H9 (cell line): ENCODE data around the gene WDR77. TPM values are rescaled to one million over a fixed set of nuclear protein-coding genes. Genes with fewer than 3 reads are reported as not detected.
A peak's percentile ranks its signal among the peaks of the same experiment; 100 is the strongest.

Source experiments
- DNase-seq: peaks from one replicate; pipeline ENCODE4 v3.0.0-alpha.2; 2017
- H2AFZ ChIP-seq: one replicate; pipeline ENCODE4 v1.6.1; 2013; ENCODE audit warnings: mild to moderate bottlenecking, low read length, control low read depth, moderate library complexity
- H2AK5ac ChIP-seq: 2 replicates; pipeline ENCODE4 v1.6.1; 2013; ENCODE audit warnings: low read length, control low read depth, mixed read lengths; ENCODE audit not compliant: insufficient read length
- H2BK120ac ChIP-seq: one replicate; pipeline ENCODE4 v1.6.1; 2013; ENCODE audit warnings: low read depth, mild to moderate bottlenecking, low read length, control low read depth, inconsistent platforms; ENCODE audit not compliant: poor library complexity, severe bottlenecking
- H2BK12ac ChIP-seq: 2 replicates; pipeline ENCODE4 v1.6.1; 2013; ENCODE audit warnings: low read length, control low read depth, mixed read lengths, low read depth; ENCODE audit not compliant: insufficient read length
- H2BK15ac ChIP-seq: 2 replicates; pipeline ENCODE4 v1.6.1; 2013; ENCODE audit warnings: low read depth, low read length, control low read depth
- H2BK20ac ChIP-seq: one replicate; pipeline ENCODE4 v1.6.1; 2013; ENCODE audit warnings: low read depth, mild to moderate bottlenecking, low read length, control low read depth, inconsistent platforms; ENCODE audit not compliant: poor library complexity, severe bottlenecking
- H2BK5ac ChIP-seq: 2 replicates; pipeline ENCODE4 v1.6.1; 2013; ENCODE audit warnings: low read length, control low read depth, mixed read lengths; ENCODE audit not compliant: insufficient read length
- H3K14ac ChIP-seq: 2 replicates; pipeline ENCODE4 v1.6.1; 2013; ENCODE audit warnings: low read length, control low read depth; ENCODE audit not compliant: insufficient read depth
- H3K18ac ChIP-seq: 2 replicates; pipeline ENCODE4 v1.6.1; 2013; ENCODE audit warnings: low read depth, mild to moderate bottlenecking, mixed read lengths, low read length, control low read depth; ENCODE audit not compliant: insufficient read length
- H3K23ac ChIP-seq: 2 replicates; pipeline ENCODE4 v1.6.1; 2013; ENCODE audit warnings: low read length, control low read depth, mixed read lengths, low read depth; ENCODE audit not compliant: insufficient read length
- H3K23me2 ChIP-seq: 2 replicates; pipeline ENCODE4 v1.6.1; 2013; ENCODE audit warnings: low read depth, mild to moderate bottlenecking, mixed read lengths, low read length, control low read depth; ENCODE audit not compliant: insufficient read length, poor library complexity, severe bottlenecking
- H3K27ac ChIP-seq: 2 replicates; pipeline ENCODE4 v1.5.1; 2013; ENCODE audit warnings: low read length, control low read depth, mixed read lengths, low read depth; ENCODE audit not compliant: insufficient read length
- H3K27me3 ChIP-seq: 2 replicates; pipeline ENCODE4 v1.6.1; 2013; ENCODE audit warnings: low read length, control low read depth, inconsistent platforms; ENCODE audit not compliant: insufficient read depth
- H3K4ac ChIP-seq: 2 replicates; pipeline ENCODE4 v1.6.1; 2013; ENCODE audit warnings: low read depth, mild to moderate bottlenecking, control low read depth, inconsistent platforms, low read length, moderate library complexity
- H3K4me1 ChIP-seq: 2 replicates; pipeline ENCODE4 v1.6.1; 2013; ENCODE audit warnings: low read length, control low read depth, inconsistent platforms; ENCODE audit not compliant: insufficient read depth
- H3K4me2 ChIP-seq: 2 replicates; pipeline ENCODE4 v1.6.1; 2013; ENCODE audit warnings: low read length, control low read depth, mixed read lengths; ENCODE audit not compliant: insufficient read length, insufficient read depth
- H3K56ac ChIP-seq: 2 replicates; pipeline ENCODE4 v1.6.1; 2013; ENCODE audit warnings: low read depth, mild to moderate bottlenecking, mixed read lengths, low read length, control low read depth; ENCODE audit not compliant: insufficient read length
- H3K79me1 ChIP-seq: 2 replicates; pipeline ENCODE4 v1.6.1; 2013; ENCODE audit warnings: low read depth, mild to moderate bottlenecking, moderate library complexity, low read length, control low read depth, inconsistent platforms; ENCODE audit not compliant: insufficient read depth, poor library complexity, severe bottlenecking
- H3K79me2 ChIP-seq: 2 replicates; pipeline ENCODE4 v1.6.1; 2013; ENCODE audit warnings: low read length, control low read depth, inconsistent platforms; ENCODE audit not compliant: insufficient read depth
- H3K9ac ChIP-seq: 2 replicates; pipeline ENCODE4 v1.6.1; 2013; ENCODE audit warnings: low read length, control low read depth, mixed read lengths; ENCODE audit not compliant: insufficient read length; ENCODE audit errors: extremely low read depth
- H3K9me3 ChIP-seq: one replicate; pipeline ENCODE4 v1.6.1; 2013; ENCODE audit warnings: low read depth, low read length, inconsistent platforms; ENCODE audit not compliant: control insufficient read depth
- H3T11ph ChIP-seq: one replicate; pipeline ENCODE4 v1.6.1; 2013; ENCODE audit warnings: mild to moderate bottlenecking, low read length, control low read depth, inconsistent platforms
- H4K20me1 ChIP-seq: one replicate; pipeline ENCODE4 v1.6.1; 2013; ENCODE audit not compliant: control insufficient read depth, insufficient read length, insufficient read depth
- H4K5ac ChIP-seq: 2 replicates; pipeline ENCODE4 v1.6.1; 2013; ENCODE audit warnings: low read depth, mild to moderate bottlenecking, mixed read lengths, low read length, control low read depth; ENCODE audit not compliant: insufficient read length
- H4K8ac ChIP-seq: replicated peaks from 2 replicates; pipeline ENCODE4 v1.6.1; 2013; ENCODE audit warnings: low read length, control low read depth, mixed read lengths, low read depth; ENCODE audit not compliant: insufficient read length
- H4K91ac ChIP-seq: 2 replicates; pipeline ENCODE4 v1.6.1; 2013; ENCODE audit warnings: low read depth, mild to moderate bottlenecking, moderate library complexity, mixed read lengths, low read length, control low read depth; ENCODE audit not compliant: insufficient read length
- H3K27ac Mint-ChIP-seq, 3 experiments: 2 replicates in 2 of 3; 3 replicates in 1 of 3; pipeline ENCODE4 v1.8.0; 2020 to 2021; ENCODE audit warnings: mixed read lengths in 3 of 3, mild to moderate bottlenecking in 1 of 3, moderate library complexity in 1 of 3
- H3K27me3 Mint-ChIP-seq: 2 replicates; pipeline ENCODE4 v1.8.0; 2021; ENCODE audit warnings: low read depth, mild to moderate bottlenecking, moderate library complexity, mixed read lengths
- H3K36me3 Mint-ChIP-seq, 3 experiments: 2 replicates in 2 of 3; 3 replicates in 1 of 3; pipeline ENCODE4 v1.8.0; 2020 to 2021; ENCODE audit warnings: low read depth in 3 of 3, mixed read lengths in 3 of 3; ENCODE audit not compliant: insufficient read depth in 1 of 3
- H3K4me1 Mint-ChIP-seq, 2 experiments: 2 replicates each; pipeline ENCODE4 v1.8.0; 2020; ENCODE audit warnings: mixed read lengths in 2 of 2
- H3K4me3 Mint-ChIP-seq, 2 experiments: 2 replicates in 1 of 2; 3 replicates in 1 of 2; pipeline ENCODE4 v1.8.0; 2020 to 2021; ENCODE audit warnings: mild to moderate bottlenecking in 2 of 2, mixed read lengths in 2 of 2, moderate library complexity in 1 of 2
- H3K9me3 Mint-ChIP-seq, 2 experiments: 2 replicates in 1 of 2; 3 replicates in 1 of 2; pipeline ENCODE4 v1.8.0; 2020; ENCODE audit warnings: mild to moderate bottlenecking in 2 of 2, mixed read lengths in 2 of 2, moderate library complexity in 1 of 2
- CTCF ChIP-seq: fragments of 200-600 bp; sonication (generic); conservative IDR thresholded peaks from 3 replicates; pipeline ENCODE4 v1.8.0; 2021; ENCODE audit warnings: antibody characterized with exemption, mild to moderate bottlenecking
- WGBS: extraction: QIAGEN DNeasy Blood & Tissue Kit; methylation state at CpG from one replicate; pipeline ENCODE4 v1.1.7; 2013; ENCODE audit warnings: missing lambda C conversion rate, low lambda C conversion rate, mixed read lengths; ENCODE audit not compliant: insufficient read length; ENCODE audit errors: extremely low coverage; 5-methylcytosine and 5-hydroxymethylcytosine counted together
- total RNA-seq: library from RNA; stranded (reverse); gene quantifications from 2 replicates; pipeline ENCODE4 v1.2.1, GENCODE V29; 2021

WDR77 gene
- total RNA-seq, 1 experiment from 2014 or later = 70.9 TPM

- no peak for TF ChIP-seq CTCF
- no peaks in the 10 kb centered on the region for H3K9me3 ChIP-seq
- no peak overlapping the region for H2AK5ac ChIP-seq
- no peaks in the 10 kb centered on the region for H3K27me3 ChIP-seq
- no peak overlapping the region for H3K14ac ChIP-seq
- no peak for DNase-seq
- no peak overlapping the region for H3K4ac ChIP-seq
- no peak overlapping the region for H2BK20ac ChIP-seq
- H3K23me2 ChIP-seq = peaks cover 14% of the 10 kb centered on the region
- H3T11ph ChIP-seq = no peak overlapping the region
- H3K9ac ChIP-seq = no peak overlapping the region
- H3K27ac Mint-ChIP-seq = no peak overlapping the region
- H2BK15ac ChIP-seq = no peak overlapping the region
- H2BK5ac ChIP-seq = no peak overlapping the region
- WGBS = no CpG with 5 or more reads among the region's 4 CpGs
- peaks cover 12 to 21% of the 10 kb centered on the region in 2 experiments for H3K4me1 Mint-ChIP-seq
- H4K8ac ChIP-seq = no peak overlapping the region
- H3K4me2 ChIP-seq = peak overlapping the region; percentile 82
- no peak overlapping the region for H4K91ac ChIP-seq
- no peaks in the 10 kb centered on the region for H4K20me1 ChIP-seq
- no peak overlapping the region for H2BK12ac ChIP-seq
- no peaks in the 10 kb centered on the region for H3K9me3 Mint-ChIP-seq
- peaks cover 25 to 66% (median 54%) of the 10 kb centered on the region in 3 experiments for H3K36me3 Mint-ChIP-seq
- no peak overlapping the region for H4K5ac ChIP-seq
- peak overlapping the region; percentile 100 for H3K4me3 Mint-ChIP-seq
- peaks cover 18% of the 10 kb centered on the region; the same call in 1 of the 2 replicates for H3K79me2 ChIP-seq
- H2AFZ ChIP-seq = no peak overlapping the region
- no peak overlapping the region for H3K18ac ChIP-seq
- H3K4me1 ChIP-seq = no peaks in the 10 kb centered on the region
- no peak overlapping the region for H3K23ac ChIP-seq
- H3K79me1 ChIP-seq = peaks cover 16% of the 10 kb centered on the region
- H3K27me3 Mint-ChIP-seq = no peaks in the 10 kb centered on the region
- no peak overlapping the region for H2BK120ac ChIP-seq
- no peak overlapping the region for H3K27ac ChIP-seq
- no peak overlapping the region for H3K56ac ChIP-seq
Measured at GRCh38 chr1:111446967-111447892, 1.8 kb downstream of the WDR77 start.
